ENCODE results near the gene WDR12.
"Not testable (repeated sequence)": the region's sequence is repeated elsewhere in the genome, so short reads cannot be mapped to it uniquely, and the experiment has no call there.

The WDR12 gene

GRCh38 chr2:202911512-202912341 is at the start of gene WDR12, which contains the start of gene CARF:
Gene WDR12, minus strand, starts transcription at chr2:202911673. Its CDS starts 197 bp downstream, at chr2:202911476.
Gene CARF, plus strand, starts transcription at chr2:202912275. Its CDS starts 29,628 bp downstream, at chr2:202941903.
- Mint-ChIP-seq H3K27ac (peak within 1 kb of the TSS; percentile 91), H3K4me1 (peaks cover 34% of the 10 kb centered on the region), H3K36me3 (peaks cover 13% of the 10 kb centered on the region), H3K9me3 (no peaks in the 10 kb centered on the region), H3K4me3 (peak within 1 kb of the TSS; percentile 98), H3K27me3 (no peaks in the 10 kb centered on the region)
- peak; percentile 93 for ATAC-seq

GRCh38 chr2:202960524-202960923 is 49.1 kb upstream of the WDR12 start:
- Mint-ChIP-seq H3K27me3 (no peaks in the 10 kb centered on the region), H3K9me3 (no peaks in the 10 kb centered on the region), H3K4me3 (no peak overlapping the region), H3K36me3 (peaks cover 39% of the 10 kb centered on the region), H3K27ac (no peak overlapping the region), H3K4me1 (no peaks in the 10 kb centered on the region)
- no peak for ATAC-seq

- Mint-ChIP-seq H3K27ac (no peak overlapping the region), H3K36me3 (peaks cover 44% of the 10 kb centered on the region), H3K9me3 (peaks cover 3% of the 10 kb centered on the region), H3K4me3 (no peak overlapping the region), H3K4me1 (no peaks in the 10 kb centered on the region), H3K27me3 (no peaks in the 10 kb centered on the region)
- no peak for ATAC-seq
These were observed 39.1 kb upstream of the WDR12 start for GRCh38 chr2:202950592-202950991.

DNA sequence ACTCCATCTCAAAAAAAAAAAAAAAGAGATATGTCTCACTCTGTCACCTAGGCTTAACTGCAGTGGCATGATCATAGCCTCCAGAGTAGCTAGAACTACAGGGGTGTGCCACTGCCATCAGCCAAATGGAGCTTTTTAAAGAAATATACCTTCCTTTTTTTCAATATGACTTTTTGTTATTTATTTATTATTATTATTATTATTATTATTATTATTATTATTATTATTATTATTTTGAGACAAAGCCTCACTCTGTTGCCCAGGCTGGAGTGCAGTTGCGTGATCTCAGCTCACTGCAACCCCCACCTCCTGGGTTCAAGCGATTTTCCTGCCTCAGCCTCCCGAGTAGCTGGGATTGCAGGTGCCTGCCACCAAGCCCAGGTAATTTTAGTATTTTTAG is 37.9 kb upstream of the WDR12 start:
- H3K4me1 Mint-ChIP-seq, ATAC-seq: not testable (repeated sequence)
- H3K36me3 Mint-ChIP-seq, result peaks cover 55% of the 10 kb centered on the region

GRCh38 chr2:202945497-202945896 is 34.0 kb upstream of the WDR12 start:
- Mint-ChIP-seq H3K9me3 (peaks cover 6% of the 10 kb centered on the region), H3K4me3 (no peak overlapping the region), H3K36me3 (peaks cover 55% of the 10 kb centered on the region), H3K27ac (no peak overlapping the region), H3K4me1 (no peaks in the 10 kb centered on the region), H3K27me3 (no peaks in the 10 kb centered on the region)
- ATAC-seq, result no peak

More for the DNA sequence above, 37.9 kb upstream of the WDR12 start:
- H3K27ac Mint-ChIP-seq, H3K9me3 Mint-ChIP-seq, H3K4me3 Mint-ChIP-seq, H3K27me3 Mint-ChIP-seq: not testable (repeated sequence)

- H3K9me3 Mint-ChIP-seq, result peaks cover 6% of the 10 kb centered on the region
- H3K36me3 Mint-ChIP-seq, result peaks cover 58% of the 10 kb centered on the region
- H3K4me3 Mint-ChIP-seq, result no peak overlapping the region
- H3K27me3 Mint-ChIP-seq, result no peaks in the 10 kb centered on the region
- no peak for ATAC-seq
- no peaks in the 10 kb centered on the region for H3K4me1 Mint-ChIP-seq
- H3K27ac Mint-ChIP-seq, result no peak overlapping the region
These were observed 33.3 kb upstream of the WDR12 start for GRCh38 chr2:202944816-202945215.

DNA sequence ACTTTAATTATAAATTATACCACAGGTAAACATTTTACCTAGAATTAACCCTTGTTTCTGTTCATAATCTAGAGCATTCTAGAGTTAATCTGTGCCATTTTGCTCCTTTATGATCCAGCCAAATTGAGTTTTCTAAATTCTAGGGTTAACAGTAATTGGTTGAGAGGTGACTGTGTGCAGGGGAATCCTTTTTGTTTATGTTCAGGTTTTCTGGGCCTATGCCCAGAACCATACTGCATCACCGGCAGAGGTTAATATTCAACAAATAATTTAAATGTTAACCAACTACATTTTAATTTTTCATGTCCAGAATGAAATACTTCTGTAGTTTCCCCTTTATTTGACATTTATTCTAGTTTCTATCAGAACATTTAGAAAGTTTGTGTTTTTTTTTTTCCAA is 32.9 kb upstream of the WDR12 start:
- no peak overlapping the region for H3K27ac Mint-ChIP-seq
- no peaks in the 10 kb centered on the region for H3K4me1 Mint-ChIP-seq
- H3K9me3 Mint-ChIP-seq, result peaks cover 6% of the 10 kb centered on the region
- ATAC-seq, result no peak
- H3K4me3 Mint-ChIP-seq, result no peak overlapping the region
- H3K27me3 Mint-ChIP-seq, result no peaks in the 10 kb centered on the region
- peaks cover 58% of the 10 kb centered on the region for H3K36me3 Mint-ChIP-seq

GRCh38 chr2:202941771-202942170 is 30.3 kb upstream of the WDR12 start:
- ATAC-seq, result no peak
- H3K9me3 Mint-ChIP-seq, result peaks cover 3% of the 10 kb centered on the region
- no peaks in the 10 kb centered on the region for H3K27me3 Mint-ChIP-seq
- no peak overlapping the region for H3K4me3 Mint-ChIP-seq
- H3K4me1 Mint-ChIP-seq, result no peaks in the 10 kb centered on the region
- no peak overlapping the region for H3K27ac Mint-ChIP-seq
- H3K36me3 Mint-ChIP-seq, result peaks cover 48% of the 10 kb centered on the region

DNA sequence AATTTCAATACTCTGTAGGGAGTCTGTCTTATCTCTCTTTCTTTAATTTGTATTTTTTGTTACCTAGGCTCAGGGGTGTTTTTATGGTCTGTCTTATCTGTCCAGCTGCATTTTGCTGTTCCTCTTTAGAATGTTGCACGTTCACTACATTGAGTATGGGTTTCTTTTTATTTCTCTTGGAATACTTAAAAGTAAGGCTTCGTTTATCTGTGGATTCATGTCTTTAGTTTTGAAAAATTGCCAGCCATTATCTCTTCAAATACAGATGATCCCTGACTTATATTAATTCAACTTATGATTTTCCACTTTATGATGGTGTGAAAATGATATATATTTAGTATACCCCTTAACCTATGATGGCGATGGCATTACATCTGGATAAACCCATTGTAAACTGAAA is 27.5 kb upstream of the WDR12 start:
- no peaks in the 10 kb centered on the region for H3K9me3 Mint-ChIP-seq
- H3K36me3 Mint-ChIP-seq, result peaks cover 44% of the 10 kb centered on the region
- no peak overlapping the region for H3K4me3 Mint-ChIP-seq
- H3K27ac Mint-ChIP-seq, result no peak overlapping the region
- no peak for ATAC-seq
- no peaks in the 10 kb centered on the region for H3K4me1 Mint-ChIP-seq
- H3K27me3 Mint-ChIP-seq, result no peaks in the 10 kb centered on the region

- Mint-ChIP-seq H3K27ac (no peak overlapping the region), H3K4me1 (peaks cover 13% of the 10 kb centered on the region), H3K4me3 (no peak overlapping the region), H3K36me3 (peaks cover 61% of the 10 kb centered on the region), H3K27me3 (no peaks in the 10 kb centered on the region), H3K9me3 (no peaks in the 10 kb centered on the region)
- ATAC-seq, result no peak
These were observed 23.0 kb upstream of the WDR12 start for GRCh38 chr2:202934456-202934855.

DNA sequence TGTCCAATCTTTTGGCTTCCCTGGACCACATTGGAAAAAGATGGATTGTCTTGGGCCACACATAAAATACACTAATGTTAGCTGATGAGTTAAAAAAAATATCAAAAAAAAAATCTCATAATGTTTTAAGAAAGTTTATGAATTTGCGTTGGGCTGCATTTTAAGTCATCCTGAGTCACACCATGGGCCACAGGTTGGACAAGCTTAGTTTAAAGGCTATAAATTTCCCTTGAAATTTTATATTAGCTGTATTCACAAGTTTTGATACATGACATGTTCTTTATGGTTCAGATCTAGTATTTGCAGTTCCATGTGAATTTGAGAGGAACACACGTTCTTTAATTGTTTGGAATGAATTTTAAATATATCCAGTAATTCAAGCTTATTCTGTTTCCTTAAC is 22.5 kb upstream of the WDR12 start:
- Mint-ChIP-seq H3K4me3 (no peak overlapping the region), H3K9me3 (no peaks in the 10 kb centered on the region), H3K27me3 (no peaks in the 10 kb centered on the region), H3K36me3 (peaks cover 64% of the 10 kb centered on the region), H3K4me1 (peaks cover 16% of the 10 kb centered on the region), H3K27ac (no peak overlapping the region)
- no peak for ATAC-seq

GRCh38 chr2:202933139-202933510 is 21.7 kb upstream of the WDR12 start:
- no peaks in the 10 kb centered on the region for H3K27me3 Mint-ChIP-seq
- peaks cover 16% of the 10 kb centered on the region for H3K4me1 Mint-ChIP-seq
- H3K36me3 Mint-ChIP-seq, result peaks cover 64% of the 10 kb centered on the region
- H3K27ac Mint-ChIP-seq, result no peak overlapping the region
- H3K9me3 Mint-ChIP-seq, result no peaks in the 10 kb centered on the region
- no peak for ATAC-seq
- no peak overlapping the region for H3K4me3 Mint-ChIP-seq

DNA sequence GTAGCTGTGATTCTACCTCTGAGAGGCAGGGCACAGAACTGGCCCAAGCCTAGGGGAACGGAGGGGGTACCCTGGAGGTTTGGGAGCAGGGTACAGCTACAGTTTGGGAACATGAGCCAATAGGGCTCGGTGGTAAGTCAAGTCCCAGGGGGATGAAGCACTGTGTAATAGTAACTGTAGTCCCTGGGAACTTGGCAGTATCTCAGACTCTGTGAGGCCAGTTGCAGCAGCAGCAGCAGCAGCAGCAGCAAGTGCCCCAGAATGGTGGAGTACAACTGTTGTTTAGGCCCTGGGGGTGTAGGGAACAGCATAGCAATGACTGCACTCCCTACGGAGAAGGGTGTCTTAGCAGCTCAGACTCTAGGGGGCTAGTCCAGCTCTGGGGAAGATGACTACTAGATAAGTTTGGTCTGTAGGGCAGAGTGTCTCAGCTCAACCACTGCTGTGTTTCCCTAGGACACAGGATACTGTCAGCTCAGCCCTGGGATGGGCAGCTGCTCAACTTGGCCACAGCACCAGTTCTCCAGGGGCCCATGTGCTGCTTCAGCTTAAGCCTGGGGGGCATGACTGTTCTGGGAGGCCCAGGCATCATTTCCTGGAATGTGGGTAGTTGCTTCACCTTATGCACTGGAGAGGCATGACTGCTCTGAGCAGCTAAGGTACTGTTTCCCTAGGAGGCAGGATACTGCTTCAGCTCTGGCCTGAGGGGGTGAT is 21.1 kb upstream of the WDR12 start:
- Mint-ChIP-seq H3K36me3 (peaks cover 70% of the 10 kb centered on the region), H3K27me3 (no peaks in the 10 kb centered on the region), H3K4me3 (no peak overlapping the region), H3K9me3 (no peaks in the 10 kb centered on the region), H3K4me1 (peaks cover 16% of the 10 kb centered on the region), H3K27ac (no peak overlapping the region)
- no peak for ATAC-seq

- no peak overlapping the region for H3K27ac Mint-ChIP-seq
- peaks cover 8% of the 10 kb centered on the region for H3K36me3 Mint-ChIP-seq
- H3K27me3 Mint-ChIP-seq, result no peaks in the 10 kb centered on the region
- no peaks in the 10 kb centered on the region for H3K4me1 Mint-ChIP-seq
- no peak for ATAC-seq
- H3K9me3 Mint-ChIP-seq, result no peaks in the 10 kb centered on the region
- no peak overlapping the region for H3K4me3 Mint-ChIP-seq
These were observed 7.4 kb upstream of the WDR12 start for GRCh38 chr2:202918860-202919259.

DNA sequence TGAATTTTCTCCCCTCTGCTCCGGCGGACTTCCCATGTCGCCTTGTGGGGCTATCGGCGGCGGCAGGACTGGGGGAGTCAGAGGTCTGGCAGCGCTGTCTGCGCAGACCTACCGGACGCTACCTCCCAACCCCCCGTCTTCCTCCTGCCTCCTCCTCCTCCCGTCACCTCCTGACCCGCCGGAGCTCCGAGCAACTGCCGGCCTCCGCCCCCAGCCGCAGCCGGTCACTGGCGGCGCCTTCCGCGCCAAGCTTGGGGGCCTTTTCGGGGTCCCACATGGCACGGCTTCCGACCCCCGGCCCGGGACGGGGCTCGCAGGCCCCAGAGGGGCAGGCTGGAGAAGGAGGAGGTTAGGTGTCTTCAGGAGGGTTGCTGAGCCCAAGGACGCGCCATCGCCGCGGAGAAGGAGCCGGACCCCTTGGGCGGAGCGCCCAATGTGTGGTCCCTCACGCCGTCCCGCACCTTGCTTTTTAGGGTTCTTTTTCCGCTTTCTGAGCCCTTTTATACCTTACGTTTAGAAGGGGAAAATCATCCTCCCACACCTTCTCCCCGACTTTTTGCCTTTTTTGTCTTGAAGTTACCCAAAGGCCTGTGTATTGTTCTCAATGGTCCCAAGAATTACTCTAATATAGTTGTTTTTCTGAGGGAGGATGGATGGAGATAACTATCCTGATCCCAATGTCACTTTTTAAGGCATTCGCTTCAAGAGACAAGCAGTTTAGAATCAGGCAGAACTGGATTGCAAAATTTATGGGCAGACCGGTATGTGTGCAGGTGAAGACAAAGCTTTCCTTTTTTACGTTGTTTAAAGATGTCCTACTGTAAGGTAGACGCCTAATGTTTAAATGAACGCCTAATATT is 1.1 kb upstream of the WDR12 start:
- ATAC-seq, result peak; percentile 82
- H3K36me3 Mint-ChIP-seq, H3K27me3 Mint-ChIP-seq, H3K9me3 Mint-ChIP-seq: not testable (repeated sequence)
- Mint-ChIP-seq H3K4me1 (peaks cover 30% of the 10 kb centered on the region), H3K27ac (peak overlapping the region; percentile 91), H3K4me3 (peak overlapping the region; percentile 98)
